Progenitor cell of endocrine pancreas (in vitro differentiated cells): Measurements from ENCODE around the gene S1PR3. TPM values are rescaled to one million over a fixed set of nuclear protein-coding genes. Genes with fewer than 3 reads are reported as not detected.

Source experiments
- DNase-seq: peaks from one replicate; pipeline ENCODE4 v3.0.0; 2021; ENCODE audit warnings: low spot score; ENCODE audit not compliant: unreplicated experiment
- H3K27ac Mint-ChIP-seq: 2 replicates; pipeline ENCODE4 v1.8.0; 2021; ENCODE audit warnings: mild to moderate bottlenecking, moderate library complexity, mixed read lengths
- H3K27me3 Mint-ChIP-seq: 2 replicates; pipeline ENCODE4 v1.8.0; 2021; ENCODE audit warnings: mixed read lengths
- H3K36me3 Mint-ChIP-seq: 2 replicates; pipeline ENCODE4 v1.8.0; 2022; ENCODE audit warnings: mixed read lengths; ENCODE audit not compliant: insufficient read depth
- H3K4me1 Mint-ChIP-seq: 2 replicates; pipeline ENCODE4 v1.8.0; 2021; ENCODE audit warnings: low read depth, mixed read lengths
- H3K4me3 Mint-ChIP-seq: 2 replicates; pipeline ENCODE4 v1.8.0; 2021; ENCODE audit warnings: low read depth, mild to moderate bottlenecking, moderate library complexity, mixed read lengths
- H3K9me3 Mint-ChIP-seq: 2 replicates; pipeline ENCODE4 v1.8.0; 2021; ENCODE audit warnings: low read depth, mixed read lengths
- CTCF ChIP-seq: fragments of 200-600 bp; sonication (generic); IDR thresholded peaks from one replicate; pipeline ENCODE4 v1.5.0; 2021; ENCODE audit warnings: antibody characterized with exemption, mild to moderate bottlenecking; ENCODE audit not compliant: unreplicated experiment
- total RNA-seq: library from RNA; stranded (reverse); gene quantifications from 2 replicates; pipeline ENCODE4 v1.2.1, GENCODE V29; 2021

Gene S1PR3
- total RNA-seq, 1 donor from 2014 or later, result 1.6 TPM

- no peak for TF ChIP-seq CTCF
- no peaks in the 10 kb centered on the region for H3K4me1 Mint-ChIP-seq
- H3K36me3 Mint-ChIP-seq, result peaks cover 2% of the 10 kb centered on the region
- no peak overlapping the region for H3K27ac Mint-ChIP-seq
- H3K27me3 Mint-ChIP-seq, result peaks cover 20% of the 10 kb centered on the region
- DNase-seq, result no peak
- peaks cover 6% of the 10 kb centered on the region for H3K9me3 Mint-ChIP-seq
- H3K4me3 Mint-ChIP-seq, result no peak overlapping the region
Observed at GRCh38 chr9:88975966-88976889, 15.0 kb upstream of the S1PR3 start.

- H3K4me1 Mint-ChIP-seq, result no peaks in the 10 kb centered on the region
- H3K36me3 Mint-ChIP-seq, result peaks cover 3% of the 10 kb centered on the region
- no peak overlapping the region for H3K4me3 Mint-ChIP-seq
- H3K27me3 Mint-ChIP-seq, result peaks cover 18% of the 10 kb centered on the region
- no peak for TF ChIP-seq CTCF
- DNase-seq, result no peak
- H3K9me3 Mint-ChIP-seq, result peaks cover 8% of the 10 kb centered on the region
- no peak overlapping the region for H3K27ac Mint-ChIP-seq
Observed at GRCh38 chr9:88976890-88977257, 14.4 kb upstream of the S1PR3 start.

- H3K4me3 Mint-ChIP-seq, result no peak overlapping the region
- no peaks in the 10 kb centered on the region for H3K4me1 Mint-ChIP-seq
- no peak overlapping the region for H3K27ac Mint-ChIP-seq
- peaks cover 3% of the 10 kb centered on the region for H3K36me3 Mint-ChIP-seq
- no peak for TF ChIP-seq CTCF
- peaks cover 13% of the 10 kb centered on the region for H3K9me3 Mint-ChIP-seq
- H3K27me3 Mint-ChIP-seq, result peaks cover 18% of the 10 kb centered on the region
- no peak for DNase-seq
Observed at GRCh38 chr9:88978034-88978433, 13.2 kb upstream of the S1PR3 start.

- no peak for DNase-seq
- Mint-ChIP-seq H3K36me3 (peaks cover 3% of the 10 kb centered on the region), H3K9me3 (peaks cover 13% of the 10 kb centered on the region), H3K4me3 (no peak overlapping the region), H3K27ac (no peak overlapping the region), H3K27me3 (peaks cover 18% of the 10 kb centered on the region), H3K4me1 (no peaks in the 10 kb centered on the region)
- no peak for TF ChIP-seq CTCF
Observed at GRCh38 chr9:88979021-88979420, 12.2 kb upstream of the S1PR3 start.

GRCh38 chr9:88979791-88980190, 11.5 kb upstream of the S1PR3 start:
- H3K36me3 Mint-ChIP-seq, result peaks cover 3% of the 10 kb centered on the region
- H3K4me3 Mint-ChIP-seq, result no peak overlapping the region
- no peak for TF ChIP-seq CTCF
- peaks cover 18% of the 10 kb centered on the region for H3K27me3 Mint-ChIP-seq
- no peak overlapping the region for H3K27ac Mint-ChIP-seq
- DNase-seq, result no peak
- no peaks in the 10 kb centered on the region for H3K4me1 Mint-ChIP-seq
- peaks cover 13% of the 10 kb centered on the region for H3K9me3 Mint-ChIP-seq
